Ovary (tissue), 3 donors: Measurements from ENCODE around the gene ZC3H8.

ENCODE experiments used
- EP300 ChIP-seq: sonication (generic); formaldehyde crosslinking; IDR thresholded peaks from one replicate; pipeline ENCODE4 v1.6.1; 2017; ENCODE audit warnings: antibody characterized with exemption
- POLR2A ChIP-seq: fragments of 450-650 bp; IDR thresholded peaks from one replicate; pipeline ENCODE4 v1.6.1; 2017; ENCODE audit warnings: antibody characterized with exemption, mild to moderate bottlenecking, moderate library complexity
- TF ChIP-seq, protein P1 (sequence below), 3 donors: fragments of 450-650 bp in 2 of 3; fragments of 200-600 bp in 1 of 3; IDR thresholded peaks; one replicate each; pipeline versions ENCODE4 v1.5.1 to v1.8.0; 2016 to 2022; ENCODE audit warnings: antibody characterized with exemption in 3 of 3, mild to moderate bottlenecking in 1 of 3
- donor health status: DM: no; HTN: no; CAD: no.

- TF ChIP-seq, protein P1, sequence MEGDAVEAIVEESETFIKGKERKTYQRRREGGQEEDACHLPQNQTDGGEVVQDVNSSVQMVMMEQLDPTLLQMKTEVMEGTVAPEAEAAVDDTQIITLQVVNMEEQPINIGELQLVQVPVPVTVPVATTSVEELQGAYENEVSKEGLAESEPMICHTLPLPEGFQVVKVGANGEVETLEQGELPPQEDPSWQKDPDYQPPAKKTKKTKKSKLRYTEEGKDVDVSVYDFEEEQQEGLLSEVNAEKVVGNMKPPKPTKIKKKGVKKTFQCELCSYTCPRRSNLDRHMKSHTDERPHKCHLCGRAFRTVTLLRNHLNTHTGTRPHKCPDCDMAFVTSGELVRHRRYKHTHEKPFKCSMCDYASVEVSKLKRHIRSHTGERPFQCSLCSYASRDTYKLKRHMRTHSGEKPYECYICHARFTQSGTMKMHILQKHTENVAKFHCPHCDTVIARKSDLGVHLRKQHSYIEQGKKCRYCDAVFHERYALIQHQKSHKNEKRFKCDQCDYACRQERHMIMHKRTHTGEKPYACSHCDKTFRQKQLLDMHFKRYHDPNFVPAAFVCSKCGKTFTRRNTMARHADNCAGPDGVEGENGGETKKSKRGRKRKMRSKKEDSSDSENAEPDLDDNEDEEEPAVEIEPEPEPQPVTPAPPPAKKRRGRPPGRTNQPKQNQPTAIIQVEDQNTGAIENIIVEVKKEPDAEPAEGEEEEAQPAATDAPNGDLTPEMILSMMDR (IDR thresholded peaks at IDR 0.05): no peak
- no peak for TF ChIP-seq POLR2A
- no peak for TF ChIP-seq EP300
Observed at GRCh38 chr2:112187046-112187715, 67.7 kb downstream of the ZC3H8 start.
